Activated T-cell treated with anti-CD3 and anti-CD28 coated beads for 1 hour (primary cell): ENCODE measurements around the gene MDC1.
"Not testable (repeated sequence)": the region's sequence is repeated elsewhere in the genome, so short reads cannot be mapped to it uniquely, and the experiment has no call there.

ENCODE experiments used
- DNase-seq: peaks from one replicate; pipeline ENCODE4 v3.0.0-alpha.2; 2020; ENCODE audit warnings: low read depth

MDC1 gene, protein sequence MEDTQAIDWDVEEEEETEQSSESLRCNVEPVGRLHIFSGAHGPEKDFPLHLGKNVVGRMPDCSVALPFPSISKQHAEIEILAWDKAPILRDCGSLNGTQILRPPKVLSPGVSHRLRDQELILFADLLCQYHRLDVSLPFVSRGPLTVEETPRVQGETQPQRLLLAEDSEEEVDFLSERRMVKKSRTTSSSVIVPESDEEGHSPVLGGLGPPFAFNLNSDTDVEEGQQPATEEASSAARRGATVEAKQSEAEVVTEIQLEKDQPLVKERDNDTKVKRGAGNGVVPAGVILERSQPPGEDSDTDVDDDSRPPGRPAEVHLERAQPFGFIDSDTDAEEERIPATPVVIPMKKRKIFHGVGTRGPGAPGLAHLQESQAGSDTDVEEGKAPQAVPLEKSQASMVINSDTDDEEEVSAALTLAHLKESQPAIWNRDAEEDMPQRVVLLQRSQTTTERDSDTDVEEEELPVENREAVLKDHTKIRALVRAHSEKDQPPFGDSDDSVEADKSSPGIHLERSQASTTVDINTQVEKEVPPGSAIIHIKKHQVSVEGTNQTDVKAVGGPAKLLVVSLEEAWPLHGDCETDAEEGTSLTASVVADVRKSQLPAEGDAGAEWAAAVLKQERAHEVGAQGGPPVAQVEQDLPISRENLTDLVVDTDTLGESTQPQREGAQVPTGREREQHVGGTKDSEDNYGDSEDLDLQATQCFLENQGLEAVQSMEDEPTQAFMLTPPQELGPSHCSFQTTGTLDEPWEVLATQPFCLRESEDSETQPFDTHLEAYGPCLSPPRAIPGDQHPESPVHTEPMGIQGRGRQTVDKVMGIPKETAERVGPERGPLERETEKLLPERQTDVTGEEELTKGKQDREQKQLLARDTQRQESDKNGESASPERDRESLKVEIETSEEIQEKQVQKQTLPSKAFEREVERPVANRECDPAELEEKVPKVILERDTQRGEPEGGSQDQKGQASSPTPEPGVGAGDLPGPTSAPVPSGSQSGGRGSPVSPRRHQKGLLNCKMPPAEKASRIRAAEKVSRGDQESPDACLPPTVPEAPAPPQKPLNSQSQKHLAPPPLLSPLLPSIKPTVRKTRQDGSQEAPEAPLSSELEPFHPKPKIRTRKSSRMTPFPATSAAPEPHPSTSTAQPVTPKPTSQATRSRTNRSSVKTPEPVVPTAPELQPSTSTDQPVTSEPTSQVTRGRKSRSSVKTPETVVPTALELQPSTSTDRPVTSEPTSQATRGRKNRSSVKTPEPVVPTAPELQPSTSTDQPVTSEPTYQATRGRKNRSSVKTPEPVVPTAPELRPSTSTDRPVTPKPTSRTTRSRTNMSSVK (N-terminal part only)

DNA sequence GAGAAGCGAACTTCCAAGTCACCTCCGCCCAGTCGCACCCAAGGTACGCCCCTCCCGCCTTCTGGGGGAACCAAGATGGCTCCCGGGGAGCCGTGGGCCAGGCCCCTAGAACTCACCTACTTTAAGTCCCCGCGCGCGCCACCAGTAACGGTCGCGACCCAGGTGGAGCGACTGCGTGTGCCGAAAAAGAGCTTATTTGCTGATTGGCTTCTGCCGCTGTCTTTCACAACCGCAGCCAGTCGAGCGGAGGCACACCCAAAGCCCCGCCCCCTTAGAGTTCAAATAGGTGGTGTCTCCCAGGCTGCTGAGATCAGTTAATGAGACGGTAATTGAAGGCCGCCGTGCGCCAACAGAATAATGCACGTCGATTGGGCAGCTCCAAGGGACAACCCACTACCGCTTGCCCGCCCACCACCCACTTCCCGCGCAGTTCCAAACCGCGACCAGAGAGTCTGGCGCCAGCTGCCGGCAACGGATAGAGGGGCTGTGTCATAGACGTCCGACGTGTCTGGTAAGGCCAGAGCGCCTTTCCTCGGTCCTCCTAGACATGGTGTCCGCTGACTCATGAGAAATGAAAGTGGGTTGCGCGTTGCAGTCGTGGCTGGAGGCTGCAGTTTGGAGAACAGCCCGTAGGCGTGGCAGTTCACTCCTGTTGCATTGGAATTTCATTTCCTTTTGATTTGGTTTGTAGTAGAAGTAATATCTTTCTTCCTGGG, at the start of gene MDC1:
TSS of gene MDC1 (minus strand) at position 153 of the 716 bp plus-strand sequence. CDS start 2,106 bp downstream, outside the sequence.
- peak; percentile 96 for DNase-seq

DNA sequence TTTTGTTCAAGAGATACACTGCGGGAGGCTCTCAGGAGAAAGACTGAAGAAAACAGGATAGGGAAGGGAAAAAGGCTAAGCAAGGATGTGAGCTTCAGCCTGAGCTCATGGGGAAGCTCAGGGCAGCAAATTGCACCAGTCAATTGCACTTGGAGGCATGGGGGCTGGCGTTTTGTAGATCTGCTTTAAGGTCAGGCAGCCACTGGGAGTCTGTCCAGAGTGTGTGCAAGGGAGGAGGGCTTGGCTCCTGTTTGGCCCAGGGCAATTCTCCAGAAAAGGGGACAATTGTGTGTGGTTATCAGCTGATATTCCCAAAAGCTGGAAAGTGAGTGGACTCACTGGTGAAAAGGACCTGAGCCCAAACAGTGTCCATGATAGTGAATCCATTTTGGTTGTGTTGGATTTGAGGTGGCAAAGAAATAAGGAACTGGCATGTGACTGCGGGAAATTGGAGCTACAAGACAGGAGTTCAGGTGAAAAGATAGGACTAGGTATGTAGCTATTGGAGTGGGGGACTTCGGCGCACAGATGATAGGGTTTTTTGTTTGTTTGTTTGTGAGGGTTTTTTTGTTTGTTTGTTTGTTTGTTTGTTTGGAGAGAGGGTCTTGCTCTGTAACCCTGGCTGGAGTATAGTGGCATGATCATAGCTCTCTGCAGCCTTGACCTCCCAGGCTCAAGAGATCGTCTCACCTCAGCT, 49.5 kb upstream of the MDC1 start:
- DNase-seq = no peak

DNA sequence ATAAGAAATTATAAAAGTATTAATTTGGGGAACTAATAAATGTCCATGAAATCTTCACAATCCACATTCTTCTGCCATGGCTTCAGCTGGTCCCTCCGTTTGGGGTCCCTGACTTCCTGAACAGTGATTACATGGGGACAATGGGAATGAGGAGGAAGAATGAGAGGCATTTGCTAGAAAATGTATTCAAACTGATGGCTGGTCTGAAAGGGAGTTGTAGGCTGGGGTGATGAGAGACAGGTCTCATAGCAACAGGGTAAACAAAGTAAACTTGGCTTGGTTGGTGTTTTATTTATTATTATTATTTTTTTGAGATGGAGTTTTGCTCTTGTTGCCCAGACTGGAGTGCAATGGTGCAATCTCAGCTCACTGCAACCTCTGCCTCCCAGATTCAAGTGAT, 48.4 kb upstream of the MDC1 start:
- DNase-seq = not testable (repeated sequence)

DNA sequence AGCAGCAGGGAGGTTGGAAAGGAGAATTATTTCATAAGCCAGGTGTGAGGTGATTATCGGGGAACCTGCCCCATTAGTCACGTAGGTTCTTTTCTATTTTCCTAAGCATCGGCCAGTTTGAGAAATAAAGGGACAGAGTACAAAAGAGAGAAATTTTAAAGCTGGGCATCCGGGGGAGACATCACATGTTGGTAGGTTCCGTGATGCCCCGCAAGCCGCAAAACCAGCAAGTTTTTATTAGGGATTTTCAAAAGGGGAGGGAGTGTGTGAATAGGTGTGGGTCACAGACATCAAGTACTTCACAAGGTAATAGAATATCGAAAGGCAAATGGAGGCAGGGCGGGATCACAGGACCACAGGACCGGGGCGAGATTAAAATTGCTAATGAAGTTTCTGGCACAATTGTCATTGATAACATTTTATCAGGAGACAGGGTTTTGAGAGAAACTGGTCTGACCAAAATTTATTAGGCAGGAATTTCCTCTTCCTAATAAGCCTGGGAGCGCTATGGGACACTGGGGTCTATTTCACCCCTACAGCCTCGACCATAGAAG, 47.5 kb upstream of the MDC1 start:
- DNase-seq = not testable (repeated sequence)

DNA sequence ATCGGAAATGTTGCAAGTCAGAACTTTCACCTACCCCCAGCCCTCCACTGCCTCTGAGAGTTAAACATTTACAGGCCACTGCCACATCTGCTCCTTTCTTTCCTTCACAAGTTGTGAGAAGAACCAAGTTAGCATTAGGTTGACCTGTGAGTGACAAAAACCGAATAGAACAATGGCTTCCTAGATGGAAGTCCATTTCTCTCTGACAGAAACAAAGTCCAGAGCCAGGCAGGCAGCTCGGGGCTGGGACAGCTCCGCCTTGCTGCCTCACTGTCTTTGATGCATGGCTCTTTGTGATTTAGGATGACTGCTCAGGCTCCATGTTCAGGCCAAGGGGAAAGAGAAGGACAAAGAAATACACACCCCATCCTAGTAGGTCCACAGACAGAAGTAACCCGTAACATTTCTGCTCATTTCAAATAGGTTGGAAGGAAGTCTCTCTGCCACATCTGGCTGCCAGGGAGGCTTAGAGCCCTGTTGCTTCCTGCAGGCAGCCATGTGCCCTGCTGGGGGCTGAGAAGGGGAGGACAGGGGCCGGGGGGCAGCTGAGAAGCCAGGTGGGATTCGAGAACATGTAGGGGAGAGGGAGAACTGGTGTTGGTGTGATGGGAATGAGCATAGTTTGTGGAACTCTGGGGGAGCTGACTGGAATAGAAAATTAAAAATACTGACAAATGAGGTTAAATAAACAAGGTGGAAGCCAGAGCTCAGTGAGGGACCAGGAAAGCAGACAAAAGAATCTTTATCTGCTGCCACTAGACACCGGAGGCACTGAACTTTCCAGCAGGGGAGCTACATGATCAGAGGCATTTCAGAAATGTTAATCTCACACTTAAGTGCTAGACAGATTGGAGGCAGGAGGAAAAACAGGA, 46.8 kb upstream of the MDC1 start:
- no peak for DNase-seq

DNA sequence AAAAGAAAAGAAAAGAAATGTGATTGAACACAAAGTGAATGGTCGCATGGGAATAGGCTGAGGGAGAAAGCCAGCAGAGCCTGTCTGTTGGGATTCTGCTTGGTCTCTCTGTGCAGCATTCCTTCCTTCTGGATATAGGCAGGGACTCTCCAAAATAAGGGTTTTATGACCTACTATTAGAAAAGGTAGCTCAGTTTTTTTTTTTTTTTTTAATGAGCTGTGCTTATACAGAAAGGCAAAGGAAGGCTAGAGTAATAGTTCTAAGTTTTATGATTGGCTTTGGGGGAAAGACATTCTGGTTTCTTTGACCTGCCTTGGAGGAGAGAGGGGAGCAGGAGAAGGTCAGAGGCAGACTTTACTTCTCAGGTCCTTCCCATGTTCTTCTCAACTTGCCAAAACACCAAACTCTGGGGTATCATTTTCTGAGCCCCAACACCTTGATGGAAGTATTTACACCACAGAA, 46.1 kb upstream of the MDC1 start:
- DNase-seq = no peak

DNA sequence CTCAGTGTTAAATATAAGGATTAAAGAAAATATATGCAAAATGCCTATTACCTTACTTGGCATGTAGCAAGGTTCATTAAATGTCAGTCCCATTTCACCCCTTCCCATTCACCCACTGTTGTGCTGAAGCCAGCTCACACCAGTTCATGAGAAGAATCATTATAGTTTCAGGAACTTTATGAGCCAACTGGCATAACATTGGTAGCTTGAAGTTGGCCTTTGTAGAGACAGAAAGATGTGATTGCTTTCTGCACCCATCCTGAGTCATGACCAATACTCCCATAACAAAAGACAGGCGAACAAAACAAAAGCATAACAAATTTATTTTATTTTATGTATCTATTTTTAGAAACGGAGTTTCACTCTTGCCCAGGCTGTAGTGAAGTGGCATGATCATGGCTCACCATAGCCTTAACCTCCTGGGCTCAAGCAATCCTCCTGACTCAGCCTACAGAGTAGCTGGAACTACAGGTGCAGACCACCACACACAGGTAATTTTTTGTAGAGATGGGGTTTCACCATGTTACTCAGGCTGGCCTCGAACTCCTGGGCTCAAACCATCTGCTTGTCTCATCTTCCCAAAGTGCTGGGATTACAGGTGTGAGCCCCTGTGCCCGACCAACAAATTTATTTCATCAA, 44.8 kb upstream of the MDC1 start:
- no peak for DNase-seq

DNA sequence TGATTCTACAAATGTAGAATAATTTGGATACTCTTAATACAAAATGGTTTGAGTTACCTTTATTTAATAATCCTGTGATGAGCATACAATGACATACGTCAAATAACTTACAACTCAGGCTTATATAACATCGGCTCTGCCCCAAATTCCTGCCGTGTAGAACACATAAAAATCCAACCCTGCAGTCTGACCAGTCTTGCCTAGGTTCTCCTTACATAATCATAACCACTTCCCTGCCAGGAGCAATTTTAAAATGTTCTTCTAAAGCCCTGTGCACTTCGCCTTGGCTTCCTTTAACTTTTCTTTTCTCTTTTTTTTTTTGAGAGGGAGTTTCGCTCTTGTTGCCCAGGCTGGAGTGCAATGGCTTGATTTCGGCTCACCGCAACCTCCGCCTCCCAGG, 43.5 kb upstream of the MDC1 start:
- no peak for DNase-seq

DNA sequence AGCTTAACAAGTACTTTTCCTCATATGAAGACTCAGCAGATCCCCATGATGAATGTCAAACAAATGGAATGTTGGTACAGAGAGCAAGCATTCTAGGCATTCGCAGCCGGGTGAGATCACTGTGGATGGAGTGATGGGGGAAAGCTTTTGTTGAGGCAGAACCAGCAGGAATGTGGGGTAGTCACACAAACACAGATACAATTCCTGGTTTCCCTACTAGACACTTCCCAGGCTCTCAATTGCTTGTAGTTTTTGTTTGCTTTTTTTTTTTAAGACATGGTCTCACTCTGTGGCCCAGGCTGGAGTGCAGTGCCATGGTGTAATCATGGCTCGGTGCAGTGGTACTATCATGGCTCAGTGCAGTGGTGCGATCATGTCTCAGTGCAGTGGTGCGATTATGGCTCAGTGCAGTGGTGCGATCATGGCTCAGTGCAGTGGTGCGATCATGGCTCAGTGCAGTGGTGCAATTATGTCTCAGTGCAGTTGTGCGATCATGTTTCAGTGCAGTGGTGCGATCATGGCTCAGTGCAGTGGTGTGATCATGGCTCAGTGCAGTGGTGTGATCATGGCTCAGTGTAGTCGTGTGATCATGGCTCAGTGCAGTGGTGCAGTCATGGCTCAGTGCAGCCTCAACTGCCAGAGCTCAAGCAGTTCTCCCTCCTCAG, 42.6 kb upstream of the MDC1 start:
- no peak for DNase-seq

DNA sequence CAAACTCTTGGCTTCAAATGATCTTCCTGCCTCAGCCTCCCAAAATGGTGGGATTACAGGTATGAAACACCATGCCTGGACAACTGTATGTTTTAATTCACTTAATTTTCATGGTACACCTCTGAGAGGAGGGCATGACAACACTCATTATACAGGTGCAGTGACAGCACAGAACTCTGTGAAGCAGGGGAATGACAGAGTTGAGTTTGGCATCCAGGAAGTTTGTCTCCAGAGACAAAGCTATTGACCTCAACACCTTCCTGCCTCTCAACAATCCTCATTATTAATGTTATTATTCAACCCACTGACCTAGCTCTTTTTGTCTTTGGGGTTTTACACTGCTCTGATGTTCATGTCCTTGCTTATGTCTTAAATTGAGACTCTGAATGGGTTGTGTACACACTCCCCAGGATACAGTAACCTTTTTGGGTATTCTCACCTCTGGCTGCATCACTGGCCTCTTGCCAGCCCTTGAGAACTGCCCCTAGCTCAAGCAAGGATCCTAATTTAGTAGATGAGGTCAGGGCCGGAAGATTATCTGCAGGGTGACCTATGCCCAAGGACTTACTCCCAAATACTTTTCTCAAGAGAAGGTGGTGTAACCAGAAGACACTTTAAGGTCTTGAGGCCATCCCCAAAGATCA, 40.3 kb upstream of the MDC1 start:
- DNase-seq = no peak

DNA sequence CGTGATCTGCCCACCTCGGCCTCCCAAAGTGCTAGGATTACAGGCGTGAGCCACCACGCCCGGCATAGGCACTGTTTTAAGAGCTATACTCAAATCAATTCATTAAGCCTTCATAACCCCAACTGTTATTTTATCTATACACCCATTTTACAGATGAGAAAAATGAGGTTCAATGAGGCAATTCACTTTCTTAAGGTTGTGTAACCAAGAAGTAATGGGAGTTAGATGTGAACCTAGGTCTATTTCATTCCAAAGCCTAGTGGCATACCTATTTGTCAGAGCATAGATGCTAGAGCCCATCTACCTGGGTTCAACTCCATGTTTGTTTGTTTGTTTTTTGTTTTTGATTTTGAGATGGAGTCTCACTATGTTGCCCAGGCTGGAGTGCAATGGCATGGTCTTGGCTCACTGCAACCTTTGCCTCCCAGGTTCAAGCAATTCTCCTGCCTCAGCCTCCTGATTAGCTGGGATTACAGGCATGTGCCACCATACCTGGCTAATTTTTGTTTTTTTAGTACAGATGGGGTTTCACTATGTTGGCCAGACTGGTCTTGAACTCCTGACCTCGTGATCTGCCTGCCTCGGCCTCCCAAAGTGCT, 39.4 kb upstream of the MDC1 start:
- not testable (repeated sequence) for DNase-seq

DNA sequence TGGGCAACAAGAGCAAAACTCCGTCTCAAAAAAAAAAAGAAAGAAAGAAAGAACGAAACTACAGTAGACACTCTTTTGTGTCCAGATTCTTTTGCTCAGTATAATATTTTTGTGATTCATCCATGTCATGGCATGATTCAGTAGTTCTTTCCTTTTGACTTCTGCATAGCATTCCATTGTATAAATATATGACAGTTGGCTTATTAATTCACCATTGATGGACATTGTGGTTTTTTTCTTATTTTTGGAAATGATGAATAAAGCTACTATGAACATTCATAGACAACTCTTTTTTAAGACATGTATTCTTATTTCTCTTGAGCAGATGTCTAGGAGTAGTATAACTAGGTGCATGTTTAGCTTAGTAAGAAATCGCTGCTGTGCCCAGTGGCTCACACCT, 37.5 kb upstream of the MDC1 start:
- DNase-seq = no peak

DNA sequence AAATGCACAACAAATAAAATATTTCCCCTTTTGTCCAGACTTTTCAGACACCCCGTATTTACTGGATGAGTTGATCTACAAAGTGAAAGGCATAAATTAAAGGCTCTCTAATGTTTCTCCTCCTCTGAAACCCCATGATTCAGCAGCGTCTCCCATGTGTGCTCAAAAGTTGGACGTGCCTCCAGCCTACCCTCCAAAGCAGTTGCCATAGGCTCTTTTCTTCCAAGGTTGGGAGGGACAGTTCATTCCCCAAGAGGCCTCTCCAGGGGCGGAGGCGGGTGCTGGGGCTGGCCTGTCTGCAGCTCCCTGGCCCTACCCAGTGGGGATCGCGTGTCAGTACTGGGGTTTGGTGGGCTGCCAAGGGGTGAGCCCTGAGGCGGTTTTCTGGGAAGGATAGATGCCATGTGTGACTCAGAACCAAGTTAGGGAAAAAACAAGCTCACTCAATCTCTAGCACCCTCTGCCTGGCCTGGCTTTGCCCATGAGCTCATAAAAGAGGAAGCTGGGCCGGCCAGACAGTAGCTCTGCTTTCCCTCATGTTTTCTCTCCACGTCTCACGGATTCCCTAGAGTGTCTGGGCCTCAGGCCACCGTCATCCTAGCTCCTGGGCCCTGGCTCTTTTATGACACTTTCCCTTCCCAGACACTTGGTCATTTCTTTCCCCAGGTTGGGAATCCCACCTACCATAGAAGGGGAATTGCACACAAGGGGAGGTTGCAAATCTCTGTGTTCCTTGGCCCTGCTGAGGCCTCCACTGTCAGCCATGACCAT, 35.3 kb upstream of the MDC1 start:
- DNase-seq = no peak

DNA sequence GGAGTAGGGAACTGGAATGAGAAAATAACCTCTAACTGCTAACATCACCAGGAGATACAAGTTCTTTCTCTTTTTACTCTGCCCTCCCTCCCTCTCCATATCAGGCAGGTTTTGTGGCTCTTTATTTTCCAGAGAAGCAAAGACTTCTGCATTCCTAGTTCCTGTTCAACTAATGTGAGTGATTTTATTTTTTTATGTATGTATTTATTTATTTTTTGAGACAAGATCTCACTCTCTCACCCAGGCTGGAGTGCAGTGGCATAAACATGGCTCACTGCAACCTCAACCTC, 33.2 kb upstream of the MDC1 start:
- DNase-seq = no peak

DNA sequence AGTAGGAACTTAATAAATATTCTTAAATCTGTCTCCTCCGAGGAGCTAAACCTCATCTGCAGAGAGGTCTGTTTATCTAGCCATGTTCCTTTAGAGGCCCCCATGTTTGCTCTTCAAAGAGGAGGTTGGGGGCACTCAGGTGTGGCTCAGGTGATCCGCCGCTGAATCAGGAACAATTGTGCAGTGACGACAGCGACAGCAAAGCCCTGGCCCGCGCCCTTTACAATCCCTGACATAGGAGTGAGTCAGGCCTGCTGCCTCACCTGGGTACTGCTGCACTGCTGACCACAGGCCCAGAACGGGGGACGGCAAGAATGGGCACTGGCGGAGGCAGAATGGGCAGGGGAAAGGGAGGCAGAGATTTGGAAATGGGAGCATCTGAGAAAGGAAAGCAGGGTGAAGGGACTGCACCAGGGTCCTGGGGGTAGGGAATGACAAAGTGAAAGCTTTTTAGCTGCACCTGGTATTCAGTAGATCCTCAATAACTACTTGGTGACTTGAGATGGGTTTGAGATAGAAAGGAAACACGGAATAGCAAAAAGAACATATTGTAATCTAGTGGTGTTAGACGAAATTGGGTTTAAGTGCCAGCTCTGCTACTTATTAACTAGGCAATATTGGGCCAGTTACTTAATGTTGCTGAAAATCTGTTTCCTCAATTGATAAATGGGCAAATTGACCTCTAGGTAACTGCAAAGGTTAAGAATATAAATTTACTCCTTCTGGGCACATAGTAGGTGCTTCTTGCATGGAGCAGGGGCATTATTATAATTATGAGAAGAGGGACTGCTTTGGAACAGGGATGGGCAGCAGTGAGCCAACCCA, 32.7 kb upstream of the MDC1 start:
- DNase-seq = no peak
